Measurements from ENCODE around the gene ANKRD39. TPM values are rescaled to one million over a fixed set of nuclear protein-coding genes. Genes with fewer than 3 reads are reported as not detected.
A peak's percentile ranks its signal among the peaks of the same experiment; 100 is the strongest.
"Not testable (repeated sequence)": the region's sequence is repeated elsewhere in the genome, so short reads cannot be mapped to it uniquely, and the experiment has no call there.

ANKRD39 gene
- total and polyA plus RNA-seq, 4 donors = 4.7 to 22.7 (median 10.7) TPM

DNA sequence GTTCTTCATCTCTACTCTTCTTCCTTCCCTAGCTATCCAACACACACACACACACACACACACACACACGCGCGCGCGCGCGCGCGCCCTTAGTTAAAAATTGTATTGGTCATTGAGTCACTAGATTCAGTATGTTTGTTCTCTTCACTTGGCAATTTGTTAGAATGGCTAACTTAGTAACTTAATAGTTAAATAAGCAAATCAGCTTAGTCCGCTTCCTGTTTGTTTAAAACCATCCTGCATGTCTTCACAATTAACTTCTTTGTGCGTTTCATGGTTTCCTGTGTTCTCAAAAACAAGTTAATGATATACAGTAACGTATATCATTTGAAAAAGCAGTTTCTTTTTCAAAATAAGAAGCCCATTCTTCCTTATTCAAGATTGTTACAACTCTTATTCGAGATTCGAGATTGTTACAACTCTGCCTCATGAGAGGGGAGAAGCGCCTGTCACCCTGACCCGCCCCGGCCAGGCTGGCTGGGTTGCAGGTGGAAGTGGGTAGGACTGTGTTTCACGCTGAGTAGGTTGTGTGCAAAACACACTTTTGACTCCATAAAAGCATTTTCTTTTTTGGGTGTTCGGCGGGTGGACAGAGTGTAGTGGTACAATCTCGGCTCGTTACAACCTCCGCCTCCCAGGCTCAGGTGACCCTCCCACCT is 51.2 kb downstream of the ANKRD39 start:
- Histone ChIP-seq H3K27me3 (ENCODE audit: control insufficient read depth in 4 of 4, insufficient read depth in 4 of 4, low read length in 3 of 4) (no peaks in the 10 kb centered on the region), H3K9ac (ENCODE audit: low read depth in 1 of 2, low read length in 2 of 2) (no peak overlapping the region), H3K9me3 (ENCODE audit: control insufficient read depth in 4 of 4, low read length in 3 of 4) (no peaks in the 10 kb centered on the region), H3K4me1 (ENCODE audit: control insufficient read depth in 4 of 4, insufficient read depth in 4 of 4, low read length in 3 of 4) (peaks cover 0 to 6% (median 2%) of the 10 kb centered on the region in 4 donors), H3K27ac (ENCODE audit: low read depth in 1 of 2, low read length in 2 of 2) (peak overlapping the region in 1 of 2 donors; percentile 38), H3K4me3 (ENCODE audit: low read depth in 1 of 3, low read length in 3 of 3) (no peak overlapping the region), H3K36me3 (ENCODE audit: control insufficient read depth in 4 of 4, insufficient read depth in 3 of 4, low read depth in 1 of 4, low read length in 3 of 4) (no peaks in the 10 kb centered on the region)
- TF ChIP-seq CTCF (IDR thresholded peaks at IDR 0.05; ENCODE audit: low read depth, low read length, missing input control) (no peak), EGR1 (IDR thresholded peaks at IDR 0.05; ENCODE audit: low read depth in 2 of 2) (no peak), RAD21 (IDR thresholded peaks at IDR 0.05) (no peak)
- DNase-seq (ENCODE audit: low spot score) = no peak
- 82% methylated on average over 23 of the region's 23 CpGs for WGBS

- WGBS = 96% methylated on average over 13 of the region's 20 CpGs
- DNase-seq (ENCODE audit: low spot score); H3K36me3 ChIP-seq (ENCODE audit: control insufficient read depth in 4 of 4, insufficient read depth in 3 of 4, low read depth in 1 of 4, low read length in 3 of 4); H3K27me3 ChIP-seq (ENCODE audit: control insufficient read depth in 4 of 4, insufficient read depth in 4 of 4, low read length in 3 of 4); H3K4me1 ChIP-seq (ENCODE audit: control insufficient read depth in 4 of 4, insufficient read depth in 4 of 4, low read length in 3 of 4); H3K27ac ChIP-seq (ENCODE audit: low read depth in 1 of 2, low read length in 2 of 2); H3K4me3 ChIP-seq (ENCODE audit: low read depth in 1 of 3, low read length in 3 of 3); H3K9me3 ChIP-seq (ENCODE audit: control insufficient read depth in 4 of 4, low read length in 3 of 4); H3K9ac ChIP-seq (ENCODE audit: low read depth in 1 of 2, low read length in 2 of 2): not testable (repeated sequence)
Measured at GRCh38 chr2:96805946-96806345, 51.9 kb downstream of the ANKRD39 start.

- no peak overlapping the region for H3K4me3 ChIP-seq (ENCODE audit: low read depth in 1 of 3, low read length in 3 of 3)
- no peak overlapping the region for H3K9ac ChIP-seq (ENCODE audit: low read depth in 1 of 2, low read length in 2 of 2)
- H3K27ac ChIP-seq (ENCODE audit: low read depth in 1 of 2, low read length in 2 of 2) = no peak overlapping the region
- H3K36me3 ChIP-seq (ENCODE audit: control insufficient read depth in 4 of 4, insufficient read depth in 3 of 4, low read depth in 1 of 4, low read length in 3 of 4) = no peaks in the 10 kb centered on the region
- H3K27me3 ChIP-seq (ENCODE audit: control insufficient read depth in 4 of 4, insufficient read depth in 4 of 4, low read length in 3 of 4) = no peaks in the 10 kb centered on the region
- TF ChIP-seq TAF1 (conservative IDR thresholded peaks at IDR 0.05) (no peak), ZBTB33 (IDR thresholded peaks at IDR 0.05) (no peak), JUND (IDR thresholded peaks at IDR 0.05) (no peak), HNF4A (conservative IDR thresholded peaks at IDR 0.05) (no peak), SP1 (IDR thresholded peaks at IDR 0.05) (no peak), FOXA2 (IDR thresholded peaks at IDR 0.05) (no peak), EGR1 (IDR thresholded peaks at IDR 0.05; ENCODE audit: low read depth in 2 of 2) (no peak)
- H3K4me1 ChIP-seq (ENCODE audit: control insufficient read depth in 4 of 4, insufficient read depth in 4 of 4, low read length in 3 of 4) = peaks cover 0 to 5% (median 4%) of the 10 kb centered on the region in 4 donors
- no peak for DNase-seq (ENCODE audit: low spot score)
- H3K9me3 ChIP-seq (ENCODE audit: control insufficient read depth in 4 of 4, low read length in 3 of 4) = no peaks in the 10 kb centered on the region
Measured at GRCh38 chr2:96804986-96805385, 52.8 kb downstream of the ANKRD39 start.

- Histone ChIP-seq H3K4me3 (ENCODE audit: low read depth in 1 of 3, low read length in 3 of 3) (no peak overlapping the region), H3K27ac (ENCODE audit: low read depth in 1 of 2, low read length in 2 of 2) (no peak overlapping the region), H3K9me3 (ENCODE audit: control insufficient read depth in 4 of 4, low read length in 3 of 4) (no peaks in the 10 kb centered on the region), H3K36me3 (ENCODE audit: control insufficient read depth in 4 of 4, insufficient read depth in 3 of 4, low read depth in 1 of 4, low read length in 3 of 4) (peaks cover 0 to 11% (median 2%) of the 10 kb centered on the region in 4 donors), H3K4me1 (ENCODE audit: control insufficient read depth in 4 of 4, insufficient read depth in 4 of 4, low read length in 3 of 4) (peaks cover 0 to 5% (median 4%) of the 10 kb centered on the region in 4 donors), H3K9ac (ENCODE audit: low read depth in 1 of 2, low read length in 2 of 2) (no peak overlapping the region), H3K27me3 (ENCODE audit: control insufficient read depth in 4 of 4, insufficient read depth in 4 of 4, low read length in 3 of 4) (no peaks in the 10 kb centered on the region)
- no peak for DNase-seq (ENCODE audit: low spot score)
- WGBS = 96% methylated on average over 7 of the region's 7 CpGs
- TF ChIP-seq RAD21 (IDR thresholded peaks at IDR 0.05) (no peak), HNF4G (IDR thresholded peaks at IDR 0.05) (no peak), ATF3 (IDR thresholded peaks at IDR 0.05) (no peak), HNF4A (conservative IDR thresholded peaks at IDR 0.05) (no peak), SP1 (IDR thresholded peaks at IDR 0.05) (no peak), FOXA2 (IDR thresholded peaks at IDR 0.05) (no peak), NR2F2 (IDR thresholded peaks at IDR 0.05) (no peak)
- TF ChIP-seq, protein P1, sequence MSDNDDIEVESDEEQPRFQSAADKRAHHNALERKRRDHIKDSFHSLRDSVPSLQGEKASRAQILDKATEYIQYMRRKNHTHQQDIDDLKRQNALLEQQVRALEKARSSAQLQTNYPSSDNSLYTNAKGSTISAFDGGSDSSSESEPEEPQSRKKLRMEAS (IDR thresholded peaks at IDR 0.05) = no peak
- TF ChIP-seq, protein P2, sequence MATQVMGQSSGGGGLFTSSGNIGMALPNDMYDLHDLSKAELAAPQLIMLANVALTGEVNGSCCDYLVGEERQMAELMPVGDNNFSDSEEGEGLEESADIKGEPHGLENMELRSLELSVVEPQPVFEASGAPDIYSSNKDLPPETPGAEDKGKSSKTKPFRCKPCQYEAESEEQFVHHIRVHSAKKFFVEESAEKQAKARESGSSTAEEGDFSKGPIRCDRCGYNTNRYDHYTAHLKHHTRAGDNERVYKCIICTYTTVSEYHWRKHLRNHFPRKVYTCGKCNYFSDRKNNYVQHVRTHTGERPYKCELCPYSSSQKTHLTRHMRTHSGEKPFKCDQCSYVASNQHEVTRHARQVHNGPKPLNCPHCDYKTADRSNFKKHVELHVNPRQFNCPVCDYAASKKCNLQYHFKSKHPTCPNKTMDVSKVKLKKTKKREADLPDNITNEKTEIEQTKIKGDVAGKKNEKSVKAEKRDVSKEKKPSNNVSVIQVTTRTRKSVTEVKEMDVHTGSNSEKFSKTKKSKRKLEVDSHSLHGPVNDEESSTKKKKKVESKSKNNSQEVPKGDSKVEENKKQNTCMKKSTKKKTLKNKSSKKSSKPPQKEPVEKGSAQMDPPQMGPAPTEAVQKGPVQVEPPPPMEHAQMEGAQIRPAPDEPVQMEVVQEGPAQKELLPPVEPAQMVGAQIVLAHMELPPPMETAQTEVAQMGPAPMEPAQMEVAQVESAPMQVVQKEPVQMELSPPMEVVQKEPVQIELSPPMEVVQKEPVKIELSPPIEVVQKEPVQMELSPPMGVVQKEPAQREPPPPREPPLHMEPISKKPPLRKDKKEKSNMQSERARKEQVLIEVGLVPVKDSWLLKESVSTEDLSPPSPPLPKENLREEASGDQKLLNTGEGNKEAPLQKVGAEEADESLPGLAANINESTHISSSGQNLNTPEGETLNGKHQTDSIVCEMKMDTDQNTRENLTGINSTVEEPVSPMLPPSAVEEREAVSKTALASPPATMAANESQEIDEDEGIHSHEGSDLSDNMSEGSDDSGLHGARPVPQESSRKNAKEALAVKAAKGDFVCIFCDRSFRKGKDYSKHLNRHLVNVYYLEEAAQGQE (IDR thresholded peaks at IDR 0.05) = no peak
Measured at GRCh38 chr2:96802721-96803120, 55.1 kb downstream of the ANKRD39 start.
